T-cell (primary cell): ENCODE data around the gene DNAH11. TPM values are rescaled to one million over a fixed set of nuclear protein-coding genes. Genes with fewer than 3 reads are reported as not detected.
"Not testable (repeated sequence)": the region's sequence is repeated elsewhere in the genome, so short reads cannot be mapped to it uniquely, and the experiment has no call there.

ENCODE experiments used
- ATAC-seq, 4 experiments: fragments of 200-7000 bp in 3 of 4; fragments of 150-1000 bp in 1 of 4; cut with Tn5 transposase; replicated peaks in 1 of 4; 1 replicate in 3 of 4; 2 replicates in 1 of 4; pipeline ENCODE4 v1.10.0; 2021; ENCODE audit warnings: moderate library complexity in 3 of 4, mild to moderate bottlenecking in 2 of 4, moderate number of reproducible peaks in 1 of 4
- CTCF ChIA-PET, 2 donors: fragments of 300-600 bp; sonication (Branson Sonifier 250); formaldehyde crosslinking; loops; one replicate each; lab custom pipeline; 2022; ENCODE audit warnings: antibody characterized with exemption in 2 of 2; lab: Charles Lee
- POLR2A ChIA-PET, 2 donors: fragments of 300-600 bp; sonication (Branson Sonifier 250); formaldehyde crosslinking; loops; one replicate each; lab custom pipeline; 2022; ENCODE audit warnings: antibody characterized with exemption in 2 of 2; lab: Charles Lee
- DNase-seq, 35 experiments: peaks; one replicate each; pipeline versions ENCODE4 v3.0.0 to v3.0.0-alpha.2; 2013 to 2023
- H3K27ac ChIP-seq: one replicate; pipeline ENCODE4 v1.5.1; 2013; ENCODE audit warnings: low read length
- H3K27me3 ChIP-seq, 2 experiments: replicated peaks in 1 of 2; 1 replicate in 1 of 2; 2 replicates in 1 of 2; pipeline versions ENCODE4 v1.6.1 to v1.7.0; 2013; ENCODE audit warnings: low read length in 1 of 2, mixed read lengths in 1 of 2; ENCODE audit not compliant: control insufficient read depth in 2 of 2, insufficient read depth in 2 of 2; ENCODE audit errors: extremely low read depth in 1 of 2
- H3K36me3 ChIP-seq, 2 donors: 1 replicate in 1 of 2; 2 replicates in 1 of 2; pipeline versions ENCODE4 v1.6.1 to v1.7.0; 2013; ENCODE audit warnings: low read length in 1 of 2; ENCODE audit not compliant: control insufficient read depth in 2 of 2, insufficient read depth in 1 of 2; ENCODE audit errors: extremely low read depth in 1 of 2
- H3K4me1 ChIP-seq, 2 experiments: 1 replicate in 1 of 2; 2 replicates in 1 of 2; pipeline versions ENCODE4 v1.6.1 to v1.7.0; 2013; ENCODE audit warnings: low read length in 2 of 2, mixed read lengths in 1 of 2; ENCODE audit not compliant: insufficient read depth in 2 of 2, control insufficient read depth in 1 of 2; ENCODE audit errors: extremely low read depth in 1 of 2
- H3K4me3 ChIP-seq, 2 donors: 1 replicate in 1 of 2; 2 replicates in 1 of 2; pipeline versions ENCODE4 v1.5.1 to v1.7.0; 2013; ENCODE audit warnings: mild to moderate bottlenecking in 2 of 2, low read length in 1 of 2, moderate library complexity in 1 of 2; ENCODE audit not compliant: control insufficient read depth in 1 of 2; ENCODE audit errors: extremely low read depth in 1 of 2
- H3K9me3 ChIP-seq: 2 replicates; pipeline ENCODE4 v1.7.0; 2013
- H3K27ac Mint-ChIP-seq, 2 donors: one replicate each; pipeline ENCODE4 v1.8.0; 2020 to 2021; ENCODE audit warnings: mild to moderate bottlenecking in 2 of 2, mixed read lengths in 2 of 2
- H3K27me3 Mint-ChIP-seq, 2 donors: one replicate each; pipeline ENCODE4 v1.8.0; 2021 to 2022; ENCODE audit warnings: mixed read lengths in 2 of 2
- H3K36me3 Mint-ChIP-seq: one replicate; pipeline ENCODE4 v1.8.0; 2021; ENCODE audit warnings: mixed read lengths
- H3K4me1 Mint-ChIP-seq, 3 donors: one replicate each; pipeline ENCODE4 v1.8.0; 2020 to 2022; ENCODE audit warnings: mixed read lengths in 3 of 3, mild to moderate bottlenecking in 1 of 3
- H3K4me3 Mint-ChIP-seq, 3 donors: one replicate each; pipeline ENCODE4 v1.8.0; 2020 to 2022; ENCODE audit warnings: mild to moderate bottlenecking in 3 of 3, mixed read lengths in 3 of 3, moderate library complexity in 3 of 3
- H3K9me3 Mint-ChIP-seq, 3 donors: one replicate each; pipeline ENCODE4 v1.8.0; 2020 to 2022; ENCODE audit warnings: mixed read lengths in 3 of 3
- WGBS: methylation state at CpG from one replicate; pipeline ENCODE4 v1.1.5; 2013; ENCODE audit warnings: missing lambda C conversion rate; ENCODE audit not compliant: insufficient coverage; 5-methylcytosine and 5-hydroxymethylcytosine counted together
- total RNA-seq, 35 experiments: library from RNA in 6 of 35; stranded (reverse) in 6 of 35; fragments of 120-200 nt in 1 of 35; gene quantifications; one replicate each; pipeline versions ENCODE4 v1.2.1 to v1.2.4 and lab custom pipeline; 2013 to 2026

DNAH11 gene
- total RNA-seq, 5 donors from 2014 or later (not counting 1 experiment from before 2014, with no cell fraction given), result 0.06 to 0.83 (median 0.35) TPM

GRCh38 chr7:21532485-21532884 lies 10.4 kb upstream of the DNAH11 start:
- H3K27ac Mint-ChIP-seq, CTCF ChIA-PET, H3K27me3 ChIP-seq, H3K4me3 Mint-ChIP-seq, H3K9me3 ChIP-seq, DNase-seq, H3K4me3 ChIP-seq, H3K27me3 Mint-ChIP-seq, H3K27ac ChIP-seq, POLR2A ChIA-PET, H3K4me1 ChIP-seq, H3K9me3 Mint-ChIP-seq, ATAC-seq, H3K36me3 Mint-ChIP-seq, H3K36me3 ChIP-seq: not testable (repeated sequence)
- no CpG with 5 or more reads among the region's 1 CpG for WGBS
- peaks cover 0 to 20% (median 14%) of the 10 kb centered on the region in 3 donors for H3K4me1 Mint-ChIP-seq

- POLR2A ChIA-PET, H3K36me3 ChIP-seq, H3K27me3 ChIP-seq, H3K4me3 ChIP-seq, DNase-seq, ATAC-seq, H3K27ac ChIP-seq, H3K9me3 ChIP-seq, H3K4me3 Mint-ChIP-seq, H3K9me3 Mint-ChIP-seq, H3K36me3 Mint-ChIP-seq, H3K4me1 ChIP-seq, CTCF ChIA-PET: not testable (repeated sequence)
- H3K27ac Mint-ChIP-seq, result peak overlapping the region in 1 of 2 donors; percentile 62
- peaks cover 0 to 14% of the 10 kb centered on the region in 2 donors for H3K27me3 Mint-ChIP-seq
- peaks cover 0 to 20% (median 14%) of the 10 kb centered on the region in 3 donors for H3K4me1 Mint-ChIP-seq
Observed at GRCh38 chr7:21533646-21534045, 9.2 kb upstream of the DNAH11 start.

DNA sequence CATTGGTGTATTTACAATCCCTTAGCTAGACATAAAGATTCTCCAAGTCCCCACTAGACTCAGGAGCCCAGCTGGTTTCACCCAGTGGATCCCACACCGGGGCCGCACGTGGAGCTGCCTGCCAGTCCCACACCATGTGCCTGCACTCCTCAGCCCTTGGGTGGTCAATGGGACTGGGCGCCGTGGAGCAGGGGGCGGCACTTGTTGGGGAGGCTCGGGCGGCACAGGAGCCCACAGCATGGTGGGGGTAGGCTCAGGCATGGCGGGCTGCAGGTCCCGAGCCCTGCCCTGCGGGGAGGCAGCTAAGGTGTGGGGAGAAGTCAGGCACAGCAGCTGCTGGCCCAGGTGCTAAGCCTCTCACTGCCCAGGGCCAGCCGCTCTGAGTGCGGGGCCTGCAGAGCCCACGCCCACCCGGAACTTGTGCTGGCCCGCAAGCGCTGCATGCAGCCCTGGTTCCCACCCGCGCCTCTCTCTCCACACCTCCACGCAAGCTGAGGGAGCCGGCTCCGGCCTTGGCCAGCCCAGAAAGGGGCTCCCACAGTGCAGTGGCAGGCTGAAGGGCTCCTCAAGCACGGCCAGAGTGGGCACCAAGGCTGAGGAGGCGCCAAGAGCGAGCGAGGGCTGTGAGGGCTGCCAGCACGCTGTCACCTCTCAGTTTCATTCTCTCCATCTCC lies 6.3 kb upstream of the DNAH11 start:
- Mint-ChIP-seq H3K27me3 (peaks cover 17 to 31% of the 10 kb centered on the region in 2 donors), H3K4me1 (peaks cover 0 to 20% (median 14%) of the 10 kb centered on the region in 3 donors)
- H3K27ac Mint-ChIP-seq, POLR2A ChIA-PET, H3K4me3 ChIP-seq, H3K27ac ChIP-seq, H3K27me3 ChIP-seq, DNase-seq, CTCF ChIA-PET, H3K4me1 ChIP-seq, ATAC-seq, H3K4me3 Mint-ChIP-seq, H3K36me3 ChIP-seq, H3K9me3 ChIP-seq, H3K36me3 Mint-ChIP-seq, H3K9me3 Mint-ChIP-seq: not testable (repeated sequence)
- 90% methylated on average over 19 of the region's 27 CpGs for WGBS

GRCh38 chr7:21538936-21539495 lies 3.8 kb upstream of the DNAH11 start:
- Histone ChIP-seq H3K4me1 (peaks cover 4 to 12% of the 10 kb centered on the region in 2 experiments), H3K27me3 (peaks cover 8 to 17% of the 10 kb centered on the region in 2 experiments), H3K4me3 (no peak overlapping the region), H3K27ac (no peak overlapping the region), H3K36me3 (no peaks in the 10 kb centered on the region), H3K9me3 (no peaks in the 10 kb centered on the region)
- Mint-ChIP-seq H3K36me3 (no peaks in the 10 kb centered on the region), H3K4me3 (no peak overlapping the region), H3K9me3 (no peaks in the 10 kb centered on the region), H3K27ac (no peak overlapping the region), H3K27me3 (peaks cover 32 to 48% of the 10 kb centered on the region in 2 donors), H3K4me1 (peaks cover 8 to 18% (median 14%) of the 10 kb centered on the region in 3 donors)
- ChIA-PET POLR2A (no interaction called here), CTCF (no interaction called here)
- 93% methylated on average over 2 of the region's 3 CpGs for WGBS
- DNase-seq (no peak), ATAC-seq (no peak)

DNA sequence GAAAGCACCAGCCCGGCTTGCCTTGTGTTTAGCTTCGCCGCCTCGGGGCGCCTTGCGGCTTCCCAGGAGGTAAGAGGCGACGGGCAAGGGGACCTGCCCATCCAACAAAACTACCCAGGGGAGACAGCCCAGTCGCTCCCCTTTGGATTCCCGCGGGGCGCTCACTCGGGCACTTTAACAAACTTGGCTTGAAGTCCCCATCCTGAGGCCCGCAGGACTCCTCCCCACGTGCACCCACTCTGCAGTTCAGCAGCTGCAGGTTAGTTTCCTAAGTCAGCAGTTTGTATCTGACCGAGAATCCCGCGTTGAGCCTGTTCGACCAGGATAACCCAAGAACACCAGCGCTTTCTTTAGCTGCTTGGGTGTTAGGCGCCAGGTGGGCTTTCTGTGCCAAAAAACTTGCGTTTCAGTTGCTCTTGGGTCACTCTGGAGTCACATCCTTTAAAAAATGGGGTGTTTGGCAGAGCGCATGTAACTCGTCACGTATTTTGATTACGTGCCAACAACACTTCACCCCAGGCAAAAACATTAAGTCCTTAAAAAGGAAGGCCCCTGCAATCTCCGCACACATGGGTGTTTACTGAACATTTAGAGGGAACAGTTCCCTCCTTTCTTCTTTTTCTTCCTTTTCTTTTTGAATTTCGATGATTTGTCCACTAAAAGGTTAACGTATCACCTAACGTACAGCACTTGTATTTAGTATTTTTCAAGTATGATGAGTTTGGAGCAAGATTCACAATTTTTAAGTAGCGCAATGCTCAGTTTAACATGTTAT lies 876 bp downstream of the DNAH11 start:
- Histone ChIP-seq H3K27ac (no peak overlapping the region), H3K36me3 (no peaks in the 10 kb centered on the region), H3K9me3 (no peaks in the 10 kb centered on the region), H3K4me3 (peak overlapping the region; percentile 19 to 73), H3K27me3 (peaks cover 13 to 15% of the 10 kb centered on the region in 2 experiments), H3K4me1 (peaks cover 4 to 12% of the 10 kb centered on the region in 2 experiments)
- H3K9me3 Mint-ChIP-seq, result no peaks in the 10 kb centered on the region
- ChIA-PET CTCF (interaction anchor here in 1 of 2 donors (0.6 kb wide), 1 partner anchor 27 kb away, joined by 4 read pairs; no protein-coding TSS in a partner anchor), POLR2A (no interaction called here)
- peaks cover 9 to 12% (median 12%) of the 10 kb centered on the region in 3 donors for H3K4me1 Mint-ChIP-seq
- ATAC-seq (no peak), DNase-seq (no peak)
- peak overlapping the region; percentile 11 to 65 (median 65) for H3K4me3 Mint-ChIP-seq
- WGBS, result 5% methylated on average over 23 of the region's 31 CpGs
- no peak overlapping the region for H3K27ac Mint-ChIP-seq
- H3K27me3 Mint-ChIP-seq, result peaks cover 55 to 57% of the 10 kb centered on the region in 2 donors
- no peaks in the 10 kb centered on the region for H3K36me3 Mint-ChIP-seq

DNA sequence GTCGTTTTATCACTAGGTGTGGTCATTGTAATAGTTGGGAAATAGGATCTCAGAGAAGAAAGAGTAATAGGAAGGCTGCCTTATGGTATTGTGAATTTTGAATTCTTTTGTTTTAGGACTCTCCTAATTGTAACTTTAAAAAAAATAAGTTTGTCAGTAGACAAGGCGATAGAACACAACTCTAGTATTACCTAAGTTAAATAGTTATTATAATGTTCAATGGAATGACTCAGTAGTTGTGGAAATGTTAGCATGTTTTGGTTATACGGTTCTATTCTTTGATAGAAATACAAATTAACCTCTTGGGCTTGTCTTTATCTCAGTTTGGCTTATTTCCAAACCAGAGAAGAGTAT lies 1.4 kb downstream of the DNAH11 start:
- Histone ChIP-seq H3K9me3 (no peaks in the 10 kb centered on the region), H3K27me3 (peaks cover 13 to 15% of the 10 kb centered on the region in 2 experiments), H3K27ac (no peak overlapping the region), H3K4me3 (no peak overlapping the region), H3K4me1 (peaks cover 4 to 12% of the 10 kb centered on the region in 2 experiments), H3K36me3 (no peaks in the 10 kb centered on the region)
- Mint-ChIP-seq H3K9me3 (no peaks in the 10 kb centered on the region), H3K27ac (no peak overlapping the region), H3K4me1 (peaks cover 9 to 12% (median 12%) of the 10 kb centered on the region in 3 donors), H3K36me3 (no peaks in the 10 kb centered on the region), H3K4me3 (peak overlapping the region; percentile 11 to 65 (median 65)), H3K27me3 (peaks cover 52 to 53% of the 10 kb centered on the region in 2 donors)
- no peak for DNase-seq
- POLR2A ChIA-PET, result no interaction called here
- no peak for ATAC-seq
- CTCF ChIA-PET, result interaction anchor here in 1 of 2 donors (0.6 kb wide), 1 partner anchor 27 kb away, joined by 4 read pairs; no protein-coding TSS in a partner anchor
- WGBS, result 0% methylated on average over 1 of the region's 3 CpGs
